Spinal cord (tissue), 10 donors: Measurements from ENCODE around the gene FEM1A. TPM values are rescaled to one million over a fixed set of nuclear protein-coding genes. Genes with fewer than 3 reads are reported as not detected.
"Not testable (repeated sequence)": the region's sequence is repeated elsewhere in the genome, so short reads cannot be mapped to it uniquely, and the experiment has no call there.

Source experiments
- DNase-seq, 6 donors: peaks; one replicate each; pipeline versions ENCODE4 v3.0.0 to v3.0.0-alpha.2; 2013 to 2015; ENCODE audit warnings: low spot score in 6 of 6, low read depth in 4 of 6
- H3K27ac ChIP-seq: one replicate; pipeline ENCODE4 v1.5.1; 2013; ENCODE audit warnings: low read depth, low read length, control low read depth
- H3K27me3 ChIP-seq: one replicate; pipeline ENCODE4 v1.6.1; 2013; ENCODE audit warnings: low read length; ENCODE audit not compliant: control insufficient read depth, insufficient read depth
- H3K36me3 ChIP-seq: one replicate; pipeline ENCODE4 v1.6.1; 2013; ENCODE audit warnings: low read length; ENCODE audit not compliant: control insufficient read depth, insufficient read depth
- H3K4me1 ChIP-seq: one replicate; pipeline ENCODE4 v1.6.1; 2013; ENCODE audit warnings: low read length; ENCODE audit not compliant: control insufficient read depth, insufficient read depth
- H3K4me3 ChIP-seq: one replicate; pipeline ENCODE4 v1.5.1; 2013; ENCODE audit warnings: low read depth, low read length, control low read depth
- H3K9me3 ChIP-seq: one replicate; pipeline ENCODE4 v1.6.1; 2013; ENCODE audit warnings: low read length; ENCODE audit not compliant: control insufficient read depth, insufficient read depth
- WGBS: methylation state at CpG from one replicate; pipeline ENCODE4 v1.1.5; 2013; ENCODE audit warnings: missing lambda C conversion rate; ENCODE audit not compliant: insufficient coverage; 5-methylcytosine and 5-hydroxymethylcytosine counted together
- polyA plus RNA-seq, 2 donors: library from polyadenylated mRNA; unstranded; fragments of 120-200 nt; gene quantifications; one replicate each; pipeline ENCODE4 v1.2.1, GENCODE V29; 2013; ENCODE audit not compliant: insufficient read length in 2 of 2
- total RNA-seq, 2 donors: library from RNA; depleted of rRNA in 1 of 2; stranded (reverse); fragments of 120-200 nt in 1 of 2; fragments of >200 nt in 1 of 2; gene quantifications; one replicate each; pipeline versions ENCODE4 v1.2.3 to v1.2.4, GENCODE V29; 2013 to 2014
- donor health status: healthy.

FEM1A gene
- total and polyA plus RNA-seq, 4 donors = 4.7 to 11.7 (median 8.1) TPM

DNA sequence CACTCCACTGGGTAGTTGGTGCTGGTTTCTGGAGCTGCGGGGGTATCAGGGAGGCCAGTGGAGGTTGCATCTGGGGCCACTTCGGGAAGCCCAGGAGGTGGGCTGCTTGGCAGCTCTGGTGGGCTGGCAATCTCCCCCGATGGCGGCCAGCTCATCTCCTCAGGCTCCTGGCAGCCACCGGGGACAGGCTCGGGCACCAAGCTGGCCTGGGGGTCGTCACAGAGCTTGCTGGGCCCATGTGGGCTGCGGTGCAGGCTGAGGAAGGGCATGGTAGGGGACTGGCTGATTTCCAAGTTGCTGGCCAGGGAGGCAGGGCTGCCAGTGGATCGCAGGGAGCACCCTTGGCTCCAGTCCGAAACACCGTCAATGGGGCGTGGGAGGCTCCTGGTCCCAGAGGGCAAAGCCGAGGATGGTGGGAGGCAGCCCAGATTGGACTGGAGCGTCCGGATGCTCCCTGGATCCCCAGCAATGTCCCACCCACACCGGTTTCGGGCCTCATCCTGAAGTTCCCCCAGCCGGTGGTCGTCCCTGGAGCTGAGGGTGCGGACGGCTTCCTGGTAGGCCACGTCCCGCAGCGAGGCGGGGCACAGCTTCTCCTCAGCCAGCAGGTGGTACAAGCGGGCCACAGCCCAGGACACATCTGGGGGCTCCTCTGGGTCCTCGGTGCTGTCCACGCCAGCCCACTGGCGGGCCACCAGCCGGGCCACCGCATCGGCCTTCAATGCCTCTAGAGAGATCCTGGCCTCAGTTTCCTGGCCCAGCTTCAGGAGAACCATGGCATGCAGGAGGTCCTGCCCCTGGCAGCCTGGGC, 26.1 kb downstream of the FEM1A start:
- H3K9me3 ChIP-seq = no peaks in the 10 kb centered on the region
- peaks cover 10% of the 10 kb centered on the region for H3K4me1 ChIP-seq
- DNase-seq = no peak
- no peaks in the 10 kb centered on the region for H3K27me3 ChIP-seq
- H3K36me3 ChIP-seq = peaks cover 25% of the 10 kb centered on the region
- 91% methylated on average over 32 of the region's 32 CpGs for WGBS
- H3K27ac ChIP-seq = no peak overlapping the region
- H3K4me3 ChIP-seq = no peak overlapping the region

DNA sequence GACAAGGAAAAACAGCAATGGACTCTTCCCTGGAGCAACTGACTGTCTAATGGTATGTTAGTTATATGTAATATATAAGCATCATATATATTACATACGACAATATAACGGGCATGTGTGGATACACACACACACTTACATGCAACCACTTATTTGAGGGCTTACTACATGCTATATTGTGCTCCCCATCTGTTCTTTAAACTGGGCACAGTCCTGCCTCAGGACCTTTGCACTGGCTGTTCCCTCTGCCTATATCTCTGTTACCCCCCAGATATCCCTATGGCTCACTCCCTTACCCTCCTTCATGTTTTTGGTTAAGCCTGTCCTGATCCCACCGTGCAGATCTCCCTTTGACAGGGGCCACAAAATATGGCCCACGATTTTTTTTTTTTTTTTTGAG, 29.7 kb downstream of the FEM1A start:
- no peaks in the 10 kb centered on the region for H3K9me3 ChIP-seq
- no peak for DNase-seq
- no peak overlapping the region for H3K4me3 ChIP-seq
- H3K4me1 ChIP-seq = no peaks in the 10 kb centered on the region
- peaks cover 23% of the 10 kb centered on the region for H3K36me3 ChIP-seq
- H3K27me3 ChIP-seq = no peaks in the 10 kb centered on the region
- no peak overlapping the region for H3K27ac ChIP-seq
- WGBS = 96% methylated on average over 3 of the region's 4 CpGs

DNA sequence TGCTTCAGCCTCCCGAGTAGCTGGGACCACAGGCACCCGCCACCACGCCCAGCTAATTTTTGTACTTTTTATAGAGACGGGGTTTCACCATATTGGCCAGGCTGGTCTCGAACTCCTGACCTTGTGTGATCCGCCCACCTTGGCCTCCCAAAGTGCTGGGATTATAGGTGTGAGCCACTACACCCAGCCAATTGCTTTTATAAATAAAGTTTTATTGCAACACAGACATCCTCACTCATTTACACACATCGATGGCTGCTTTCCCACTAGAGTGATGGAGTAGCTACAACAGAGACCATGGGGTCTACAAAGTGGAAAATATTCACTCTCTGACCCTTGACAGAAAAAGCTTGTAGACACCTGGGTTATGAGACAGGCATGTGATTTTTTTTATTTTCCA, 30.8 kb downstream of the FEM1A start:
- DNase-seq, H3K27me3 ChIP-seq, H3K27ac ChIP-seq, H3K4me1 ChIP-seq, H3K4me3 ChIP-seq, H3K9me3 ChIP-seq: not testable (repeated sequence)
- WGBS = no CpG with 5 or more reads among the region's 7 CpGs
- peaks cover 13% of the 10 kb centered on the region for H3K36me3 ChIP-seq

DNA sequence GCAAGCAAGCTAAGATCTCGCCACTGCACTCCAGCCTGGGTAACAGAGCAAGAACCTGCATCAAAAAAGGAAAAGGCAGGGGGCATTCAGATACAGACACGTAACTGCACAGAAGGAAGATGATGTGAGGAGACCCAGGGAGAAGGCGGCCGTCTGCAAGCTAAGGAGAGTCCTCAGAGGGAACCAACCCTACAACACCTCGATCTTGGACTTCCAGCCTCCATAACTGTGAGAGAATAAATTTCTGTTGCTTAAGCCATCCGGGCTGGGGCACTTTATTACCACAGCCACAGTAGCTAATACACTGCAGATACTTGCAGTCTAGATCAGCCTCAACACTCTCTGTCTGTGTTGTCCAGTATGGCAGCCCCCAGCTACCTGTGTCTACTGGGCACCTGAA, 32.0 kb downstream of the FEM1A start:
- no peaks in the 10 kb centered on the region for H3K9me3 ChIP-seq
- H3K4me3 ChIP-seq = no peak overlapping the region
- no peaks in the 10 kb centered on the region for H3K4me1 ChIP-seq
- WGBS = 100% methylated on average over 2 of the region's 6 CpGs
- no peaks in the 10 kb centered on the region for H3K27me3 ChIP-seq
- H3K27ac ChIP-seq = no peak overlapping the region
- DNase-seq = no peak
- H3K36me3 ChIP-seq = peaks cover under 1% of the 10 kb centered on the region

DNA sequence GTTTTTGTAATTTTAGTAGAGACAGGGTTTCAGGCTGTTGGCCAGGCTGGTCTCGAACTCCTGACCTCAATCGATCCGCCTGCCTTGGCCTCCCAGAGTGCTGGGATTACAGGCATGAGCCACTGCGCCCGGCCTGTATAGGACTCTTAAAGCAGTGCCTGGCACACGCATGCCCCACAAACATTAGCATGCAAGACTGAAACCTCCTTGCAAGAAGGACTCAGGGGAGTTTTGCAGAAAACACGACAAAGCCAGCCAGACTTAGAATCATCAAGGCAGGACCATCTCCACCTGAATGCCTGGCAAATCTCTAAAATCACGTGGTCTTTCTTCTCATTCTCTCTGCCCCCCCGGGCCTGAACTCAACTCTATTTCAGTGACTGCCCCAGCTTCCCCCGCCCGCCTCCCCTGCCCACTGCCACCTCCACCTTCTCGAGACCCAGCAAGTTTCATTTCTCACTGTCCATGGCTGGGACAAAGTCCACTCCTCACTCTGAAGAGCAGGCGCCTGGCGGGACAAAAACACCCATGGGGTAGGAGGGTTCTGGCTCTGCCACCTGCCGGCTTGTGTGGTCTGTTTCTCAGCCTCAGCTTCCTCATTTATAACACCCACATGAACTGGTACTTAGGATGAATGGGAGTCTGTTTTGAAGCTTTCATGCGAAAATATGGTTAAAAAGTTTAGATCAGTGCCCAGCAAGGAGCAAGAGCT, 37.6 kb downstream of the FEM1A start:
- Histone ChIP-seq H3K4me1 (peaks cover 20% of the 10 kb centered on the region), H3K4me3 (no peak overlapping the region), H3K36me3 (no peaks in the 10 kb centered on the region), H3K9me3 (no peaks in the 10 kb centered on the region), H3K27me3 (peaks cover 2% of the 10 kb centered on the region), H3K27ac (no peak overlapping the region)
- peak in 2 of 6 donors; percentile 21 to 54 for DNase-seq
- 49% methylated on average over 11 of the region's 16 CpGs for WGBS

DNA sequence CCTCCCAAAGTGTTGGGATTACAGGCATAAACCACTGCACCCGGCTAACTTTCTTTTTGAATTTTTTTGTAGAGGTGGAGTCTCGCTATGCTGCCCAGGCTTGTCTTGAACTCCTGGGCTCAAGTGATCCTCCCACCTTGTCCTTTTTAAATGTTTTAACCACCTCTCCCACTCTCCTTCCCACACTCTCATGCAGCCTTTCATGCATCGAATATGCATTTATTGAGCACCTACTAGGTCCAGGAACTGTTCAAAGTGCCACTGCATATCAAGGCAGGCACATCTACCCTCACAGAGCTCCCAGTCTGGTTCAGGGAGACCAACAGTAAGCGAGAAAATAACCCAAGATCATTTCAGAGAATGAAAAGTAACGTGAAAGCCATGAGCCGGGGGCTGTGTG, 38.8 kb downstream of the FEM1A start:
- no peaks in the 10 kb centered on the region for H3K9me3 ChIP-seq
- H3K4me3 ChIP-seq = no peak overlapping the region
- no peaks in the 10 kb centered on the region for H3K36me3 ChIP-seq
- DNase-seq = no peak
- peaks cover 2% of the 10 kb centered on the region for H3K27me3 ChIP-seq
- no peak overlapping the region for H3K27ac ChIP-seq
- 88% methylated on average over 5 of the region's 6 CpGs for WGBS
- peaks cover 20% of the 10 kb centered on the region for H3K4me1 ChIP-seq

DNA sequence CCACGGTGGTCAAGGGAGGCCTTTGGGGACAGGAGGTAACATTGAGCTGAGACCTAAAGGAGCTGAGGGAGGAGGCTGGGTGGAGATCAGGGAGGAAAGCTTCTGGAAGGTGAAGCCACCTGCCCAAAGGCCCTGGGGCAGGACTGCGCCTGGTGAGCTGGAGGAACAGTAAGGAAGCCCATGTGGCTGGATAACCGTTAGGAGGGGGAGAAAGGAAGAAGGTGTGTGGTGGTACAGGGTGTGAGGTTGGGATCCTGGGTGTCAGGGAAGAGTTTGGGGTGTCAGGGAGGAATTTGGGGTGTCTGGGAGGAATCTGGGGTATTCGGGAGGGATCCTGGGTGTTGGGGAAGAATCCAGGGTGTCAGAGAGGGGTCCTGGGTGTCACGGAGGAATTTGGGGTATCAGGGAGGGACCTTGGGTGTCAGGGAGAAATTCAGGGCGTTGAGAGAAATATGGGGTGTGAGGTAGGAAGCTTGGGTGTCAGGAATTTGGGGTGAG, 39.3 kb downstream of the FEM1A start:
- no peaks in the 10 kb centered on the region for H3K36me3 ChIP-seq
- DNase-seq = no peak
- H3K27ac ChIP-seq = no peak overlapping the region
- H3K4me1 ChIP-seq = peaks cover 20% of the 10 kb centered on the region
- no peaks in the 10 kb centered on the region for H3K9me3 ChIP-seq
- peaks cover 2% of the 10 kb centered on the region for H3K27me3 ChIP-seq
- peak overlapping the region; percentile 69 for H3K4me3 ChIP-seq
- 91% methylated on average over 6 of the region's 6 CpGs for WGBS

DNA sequence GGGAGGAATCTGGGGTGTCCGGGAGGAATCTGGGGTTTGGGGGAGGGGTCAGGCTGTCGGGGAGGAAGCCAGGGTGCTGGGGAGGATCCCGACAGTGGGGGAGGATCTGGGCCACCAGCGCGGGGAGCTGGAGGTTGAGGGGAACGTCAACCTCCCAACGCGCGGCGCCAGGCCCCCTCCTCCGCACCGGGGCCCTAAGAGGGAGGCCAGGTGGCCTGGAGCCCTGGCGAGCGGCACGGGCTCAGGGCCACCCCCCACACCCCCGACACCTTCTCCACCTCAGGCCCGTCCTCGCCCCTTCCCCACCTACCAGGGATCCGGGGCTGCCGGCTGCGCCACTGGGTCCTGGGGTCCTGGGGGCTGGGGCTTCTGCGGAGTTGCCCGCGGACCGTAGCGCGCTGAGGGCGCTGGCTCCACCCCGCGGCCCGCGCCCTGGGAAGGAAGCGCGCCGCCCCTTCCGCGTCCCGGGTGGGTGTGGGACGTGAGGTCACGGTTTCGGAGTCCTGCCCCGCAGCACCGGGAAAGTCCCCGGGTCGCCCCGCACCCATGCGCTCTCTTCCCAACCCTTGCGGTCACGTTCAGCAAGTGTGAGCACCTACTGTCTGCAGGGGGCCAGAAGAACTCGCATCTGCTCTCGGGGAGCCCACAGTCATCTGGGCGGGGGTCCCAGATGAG, 39.9 kb downstream of the FEM1A start, which contains the start of gene TICAM1:
Gene TICAM1 (minus strand): TSS at position 409 of the 675 bp plus-strand sequence. CDS start 13,335 bp downstream, outside the sequence.
- peak in 2 of 6 donors; percentile 16 to 61 for DNase-seq
- Histone ChIP-seq H3K4me1 (peaks cover 20% of the 10 kb centered on the region), H3K27ac (no peak within 1 kb of the TSS), H3K27me3 (peaks cover 2% of the 10 kb centered on the region), H3K9me3 (no peaks in the 10 kb centered on the region), H3K4me3 (peak within 1 kb of the TSS; percentile 69), H3K36me3 (no peaks in the 10 kb centered on the region)
- WGBS = 2% methylated on average over 45 of the region's 52 CpGs

DNA sequence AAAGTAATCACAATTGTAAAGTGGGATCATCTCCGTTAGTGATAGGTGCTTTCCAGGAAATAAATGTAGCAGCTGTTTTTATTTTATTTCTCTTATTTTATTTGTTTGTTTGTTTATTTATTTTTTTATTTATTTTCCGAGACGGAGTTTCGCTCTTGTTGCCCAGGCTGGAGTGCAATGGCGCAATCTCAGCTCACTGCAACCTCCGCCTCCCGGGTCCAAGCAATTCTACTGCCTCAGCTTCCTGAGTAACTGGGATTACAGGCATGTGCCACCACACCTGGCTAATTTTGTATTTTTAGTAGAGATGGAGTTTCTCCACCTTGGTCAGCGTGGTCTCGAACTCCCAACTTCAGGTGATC, 40.4 kb downstream of the FEM1A start:
- not testable (repeated sequence) for DNase-seq, H3K9me3 ChIP-seq, H3K27ac ChIP-seq, H3K36me3 ChIP-seq, H3K27me3 ChIP-seq
- H3K4me3 ChIP-seq = peak overlapping the region; percentile 69
- WGBS = 75% methylated on average over 7 of the region's 9 CpGs
- peaks cover 20% of the 10 kb centered on the region for H3K4me1 ChIP-seq
